ENCODE results near the gene FAM222A.

DNA sequence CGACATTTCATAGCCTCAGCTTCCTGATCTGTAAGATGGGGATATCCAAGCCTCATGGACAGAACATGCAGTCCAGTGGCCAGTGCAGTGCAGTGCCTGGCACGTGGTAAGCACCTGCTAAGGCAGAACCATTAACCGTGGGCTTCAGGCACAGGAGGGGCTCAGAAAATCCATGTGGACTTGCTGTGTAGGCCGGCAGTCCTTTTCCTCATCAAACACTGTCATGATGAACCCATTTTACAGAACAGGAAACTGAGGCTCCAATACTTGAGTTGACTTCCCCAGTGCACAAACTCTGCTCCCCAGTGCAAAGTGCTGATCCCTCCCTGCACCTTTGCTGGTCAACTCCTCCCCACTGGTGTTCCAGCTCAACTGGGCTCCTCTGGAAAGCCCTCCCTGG is 101.6 kb downstream of the FAM222A start:
- no peak for TF ChIP-seq CTCF (IDR thresholded peaks at IDR 0.05 in 4 of 5, conservative IDR thresholded peaks at IDR 0.05 in 1 of 5)
- TF ChIP-seq POLR2A (IDR thresholded peaks at IDR 0.05) = no peak

Data from gastrocnemius medialis (tissue), 4 donors.